ENCODE results near the gene MX2.

The MX2 gene

DNA sequence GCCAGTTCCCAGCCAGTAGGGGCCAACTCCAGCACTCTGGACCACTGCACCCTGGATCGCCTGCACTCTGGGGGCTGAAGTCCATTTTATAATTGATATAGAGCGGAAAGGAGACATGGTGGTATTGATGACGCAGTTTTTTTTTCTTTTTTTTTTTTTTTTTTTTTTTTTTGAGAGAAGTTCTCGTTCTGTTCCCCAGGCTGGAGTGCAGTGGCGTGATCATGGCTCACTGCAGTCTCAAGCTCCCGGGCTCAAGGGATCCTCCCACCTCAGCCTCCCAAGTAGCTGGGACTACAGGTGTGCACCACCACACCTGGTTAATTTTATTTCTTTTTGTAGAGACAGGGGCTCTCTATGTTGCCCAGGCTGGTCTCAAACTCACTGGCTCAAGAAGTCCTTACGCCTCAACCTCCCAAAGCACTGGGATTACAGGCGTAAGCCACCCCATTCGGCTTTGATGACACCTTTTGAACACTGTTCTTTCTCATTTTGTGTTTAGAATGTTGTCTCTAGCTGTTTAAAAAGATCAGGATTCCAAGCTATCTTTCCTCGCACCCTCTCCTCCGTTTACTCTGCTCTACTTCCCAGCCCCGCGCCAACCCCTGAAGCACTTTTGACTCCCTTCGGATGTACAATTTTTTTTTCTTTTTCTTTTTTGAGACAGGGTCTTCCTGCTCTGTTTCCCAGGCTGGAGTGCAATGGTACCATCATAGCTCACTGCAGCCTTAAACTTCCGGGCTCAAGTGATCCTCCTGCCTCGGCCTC lies 960 bp downstream of the MX2 start:
- no peak for DNase-seq (ENCODE audit: low spot score)
- TF ChIP-seq, protein P1, sequence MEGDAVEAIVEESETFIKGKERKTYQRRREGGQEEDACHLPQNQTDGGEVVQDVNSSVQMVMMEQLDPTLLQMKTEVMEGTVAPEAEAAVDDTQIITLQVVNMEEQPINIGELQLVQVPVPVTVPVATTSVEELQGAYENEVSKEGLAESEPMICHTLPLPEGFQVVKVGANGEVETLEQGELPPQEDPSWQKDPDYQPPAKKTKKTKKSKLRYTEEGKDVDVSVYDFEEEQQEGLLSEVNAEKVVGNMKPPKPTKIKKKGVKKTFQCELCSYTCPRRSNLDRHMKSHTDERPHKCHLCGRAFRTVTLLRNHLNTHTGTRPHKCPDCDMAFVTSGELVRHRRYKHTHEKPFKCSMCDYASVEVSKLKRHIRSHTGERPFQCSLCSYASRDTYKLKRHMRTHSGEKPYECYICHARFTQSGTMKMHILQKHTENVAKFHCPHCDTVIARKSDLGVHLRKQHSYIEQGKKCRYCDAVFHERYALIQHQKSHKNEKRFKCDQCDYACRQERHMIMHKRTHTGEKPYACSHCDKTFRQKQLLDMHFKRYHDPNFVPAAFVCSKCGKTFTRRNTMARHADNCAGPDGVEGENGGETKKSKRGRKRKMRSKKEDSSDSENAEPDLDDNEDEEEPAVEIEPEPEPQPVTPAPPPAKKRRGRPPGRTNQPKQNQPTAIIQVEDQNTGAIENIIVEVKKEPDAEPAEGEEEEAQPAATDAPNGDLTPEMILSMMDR (IDR thresholded peaks at IDR 0.05; ENCODE audit: extremely low read depth, missing control alignments), result no peak

DNA sequence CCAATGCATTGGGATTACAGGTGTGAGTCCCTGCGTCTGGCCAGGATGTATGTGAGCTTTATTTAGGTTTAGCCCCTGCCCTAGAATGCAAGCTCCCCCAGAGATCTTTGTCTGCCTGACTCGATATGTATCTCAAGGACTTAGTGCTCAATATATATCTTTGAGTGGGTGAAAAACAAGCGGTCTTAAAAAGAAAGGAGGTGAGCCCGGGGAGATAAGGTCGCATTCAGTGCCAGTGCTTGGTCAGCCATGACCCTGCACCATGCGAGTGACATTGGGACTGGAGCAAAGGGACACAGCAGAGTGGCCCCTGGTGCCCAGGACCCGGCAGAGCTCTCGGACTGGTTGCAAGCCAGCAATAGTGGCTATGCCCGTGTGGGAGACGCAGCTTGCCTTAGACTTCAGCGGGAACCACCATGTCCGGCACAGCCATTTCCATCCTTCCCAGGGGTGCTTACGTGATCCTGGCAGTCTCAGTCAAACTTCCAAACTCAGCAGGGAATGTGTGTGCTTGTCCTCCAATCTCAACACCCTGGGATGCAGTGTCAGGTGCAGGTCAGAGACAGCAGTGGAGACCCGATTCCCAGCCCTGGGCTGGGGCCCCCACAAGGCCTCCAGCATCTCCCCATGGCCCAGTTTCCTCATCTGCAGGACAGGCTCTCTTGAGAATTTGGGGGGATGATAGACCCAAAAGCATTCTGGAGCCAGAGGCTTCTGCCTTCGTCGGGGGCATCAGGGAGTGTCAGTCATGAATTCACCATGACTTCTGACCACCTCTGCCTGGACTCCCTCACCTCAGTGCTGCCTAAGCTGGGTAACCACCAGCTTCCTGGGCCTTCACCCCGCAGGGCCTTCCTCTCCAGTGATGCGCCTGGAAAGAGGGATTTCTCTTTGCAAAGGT lies 1.8 kb downstream of the MX2 start:
- TF ChIP-seq, protein P1 (IDR thresholded peaks at IDR 0.05; ENCODE audit: extremely low read depth, missing control alignments), result no peak
- no peak for DNase-seq (ENCODE audit: low spot score)

DNA sequence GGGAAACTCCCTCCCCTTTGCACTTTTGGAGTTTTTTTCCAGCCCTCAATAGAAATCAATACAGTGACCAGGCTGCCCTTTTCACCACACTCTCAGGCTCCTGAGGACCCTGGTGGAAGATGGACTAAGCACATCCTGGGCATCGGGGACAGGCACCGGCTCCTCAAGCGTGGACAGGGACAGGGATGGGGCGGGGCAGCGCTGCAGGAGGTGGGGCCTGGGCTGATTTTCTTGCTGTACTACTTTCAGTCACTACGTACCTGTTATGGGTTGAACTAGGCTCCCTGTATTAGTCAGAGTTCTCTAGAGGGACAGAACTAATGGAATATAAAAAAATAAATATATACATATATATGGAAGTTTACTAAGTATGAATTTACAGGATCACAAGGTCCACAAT lies 2.5 kb downstream of the MX2 start:
- DNase-seq (ENCODE audit: low spot score), result no peak
- TF ChIP-seq, protein P1 (IDR thresholded peaks at IDR 0.05; ENCODE audit: extremely low read depth, missing control alignments), result no peak

DNA sequence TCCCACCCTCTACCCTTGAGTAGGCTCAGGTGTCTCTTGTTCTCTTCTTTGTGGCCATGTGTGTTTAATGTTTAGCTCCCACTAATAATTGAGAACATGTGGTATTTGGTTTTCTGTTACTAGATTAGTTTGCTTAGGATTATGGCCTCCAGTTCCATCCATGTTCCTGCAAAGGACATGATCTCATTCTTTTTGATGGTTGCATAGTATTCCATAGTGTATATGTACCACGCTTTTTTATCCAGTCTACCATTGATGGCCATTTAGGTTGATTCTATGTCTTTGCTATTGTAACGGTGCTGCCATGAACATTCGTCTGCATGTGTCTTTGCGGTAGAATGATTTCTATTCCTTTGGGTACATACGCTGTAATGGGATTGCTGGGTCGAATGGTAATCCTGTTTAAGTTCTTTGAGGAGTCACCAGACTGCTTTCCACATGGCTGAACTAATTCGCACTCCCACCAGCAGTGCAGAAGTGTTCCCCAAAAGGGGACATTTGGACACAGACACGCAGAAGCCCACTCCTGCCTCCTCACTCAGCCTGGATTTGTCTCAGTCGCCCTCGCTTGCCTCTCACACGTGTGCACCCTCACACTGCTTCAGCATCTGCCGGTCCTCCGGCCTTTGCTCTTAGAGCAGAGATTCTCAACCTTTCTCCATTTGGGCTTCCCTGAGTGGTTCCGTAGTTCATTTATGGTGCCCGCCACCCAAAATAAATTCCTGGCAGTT lies 3.7 kb downstream of the MX2 start:
- TF ChIP-seq, protein P1 (IDR thresholded peaks at IDR 0.05; ENCODE audit: extremely low read depth, missing control alignments), result no peak
- DNase-seq (ENCODE audit: low spot score), result no peak

DNA sequence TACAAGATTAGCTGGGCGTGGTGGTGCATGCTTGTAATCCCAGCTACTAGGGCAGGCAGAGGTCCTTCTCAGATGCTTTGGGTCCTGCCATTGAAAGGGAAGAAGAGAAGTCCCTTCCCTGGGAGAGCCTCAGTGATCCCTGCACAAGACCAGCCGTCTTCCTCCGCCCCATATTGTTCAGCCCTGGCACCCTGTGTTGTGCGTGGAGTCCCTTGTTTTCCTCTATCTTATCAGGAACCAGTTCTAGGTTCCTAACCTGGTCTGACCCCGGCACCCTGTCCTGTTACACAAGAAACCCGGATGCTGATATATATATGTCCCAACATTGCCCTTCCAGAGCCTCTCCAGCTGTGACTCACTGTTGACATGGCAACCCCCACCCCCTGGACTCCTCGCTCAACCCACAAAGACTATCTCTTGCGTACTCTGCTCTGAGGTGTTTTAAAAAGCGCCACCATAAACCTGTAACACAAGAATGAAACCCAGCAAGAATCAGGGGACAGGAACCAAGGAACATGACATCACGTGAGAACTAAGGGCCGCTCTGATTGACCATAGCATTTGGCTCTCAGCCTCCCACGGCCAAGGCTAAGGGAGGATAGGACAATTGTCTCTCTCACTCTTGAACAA lies 4.8 kb downstream of the MX2 start:
- TF ChIP-seq, protein P1 (IDR thresholded peaks at IDR 0.05; ENCODE audit: extremely low read depth, missing control alignments), result no peak
- DNase-seq (ENCODE audit: low spot score), result peak; percentile 69

DNA sequence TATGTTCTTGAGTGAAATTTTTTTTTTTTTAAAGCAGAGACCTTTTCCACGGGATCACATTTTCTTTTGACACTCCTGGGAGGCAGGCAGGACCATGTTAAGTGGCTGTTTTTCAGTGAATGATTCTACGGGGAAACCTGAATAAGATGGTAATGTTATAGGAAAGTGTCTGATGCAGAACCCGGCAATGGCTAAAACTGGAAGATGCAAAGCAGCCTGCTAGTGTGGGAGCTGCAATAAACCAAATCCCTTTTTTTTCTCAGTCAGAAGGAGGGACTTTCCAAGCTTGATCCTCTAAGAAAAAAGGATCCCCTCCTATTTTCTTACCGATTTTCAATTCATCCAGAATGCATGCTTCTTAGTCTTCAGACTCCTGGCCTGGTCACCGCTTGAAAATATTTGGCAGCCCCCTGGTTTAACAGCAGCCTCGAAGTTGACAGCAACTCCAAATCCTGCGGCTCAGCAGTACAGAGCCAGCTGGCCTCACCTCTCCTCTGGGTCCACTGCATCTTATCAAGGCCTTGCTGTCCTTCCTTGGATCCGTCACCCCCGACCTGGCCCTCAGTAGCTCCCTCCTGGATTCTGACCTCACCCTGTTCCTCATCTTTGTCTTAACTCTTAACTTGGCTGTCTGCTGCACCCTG lies 5.6 kb downstream of the MX2 start:
- TF ChIP-seq, protein P1 (IDR thresholded peaks at IDR 0.05; ENCODE audit: extremely low read depth, missing control alignments), result no peak
- DNase-seq (ENCODE audit: low spot score), result peak; percentile 34
